ENCODE measurements around the gene CCDC146.

DNA sequence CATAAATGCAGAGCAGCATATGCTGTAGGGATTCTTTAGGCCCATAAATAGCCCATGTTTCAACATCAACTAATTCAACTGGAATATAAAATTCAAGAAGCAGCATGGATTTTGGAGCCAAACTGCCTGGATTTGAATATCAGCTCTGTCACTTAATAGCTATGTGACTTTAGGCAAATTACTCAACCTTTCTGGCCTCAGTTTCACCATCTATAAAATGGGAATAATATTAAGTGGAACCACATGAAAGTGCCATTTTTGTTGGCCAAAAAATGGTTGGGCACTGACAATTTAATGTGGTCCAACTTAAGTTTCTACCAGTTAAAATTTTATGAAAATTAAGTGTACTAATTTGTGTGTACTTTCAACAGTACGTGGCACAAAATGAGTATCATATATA, 195.6 kb downstream of the CCDC146 start:
- TF ChIP-seq, protein P1, sequence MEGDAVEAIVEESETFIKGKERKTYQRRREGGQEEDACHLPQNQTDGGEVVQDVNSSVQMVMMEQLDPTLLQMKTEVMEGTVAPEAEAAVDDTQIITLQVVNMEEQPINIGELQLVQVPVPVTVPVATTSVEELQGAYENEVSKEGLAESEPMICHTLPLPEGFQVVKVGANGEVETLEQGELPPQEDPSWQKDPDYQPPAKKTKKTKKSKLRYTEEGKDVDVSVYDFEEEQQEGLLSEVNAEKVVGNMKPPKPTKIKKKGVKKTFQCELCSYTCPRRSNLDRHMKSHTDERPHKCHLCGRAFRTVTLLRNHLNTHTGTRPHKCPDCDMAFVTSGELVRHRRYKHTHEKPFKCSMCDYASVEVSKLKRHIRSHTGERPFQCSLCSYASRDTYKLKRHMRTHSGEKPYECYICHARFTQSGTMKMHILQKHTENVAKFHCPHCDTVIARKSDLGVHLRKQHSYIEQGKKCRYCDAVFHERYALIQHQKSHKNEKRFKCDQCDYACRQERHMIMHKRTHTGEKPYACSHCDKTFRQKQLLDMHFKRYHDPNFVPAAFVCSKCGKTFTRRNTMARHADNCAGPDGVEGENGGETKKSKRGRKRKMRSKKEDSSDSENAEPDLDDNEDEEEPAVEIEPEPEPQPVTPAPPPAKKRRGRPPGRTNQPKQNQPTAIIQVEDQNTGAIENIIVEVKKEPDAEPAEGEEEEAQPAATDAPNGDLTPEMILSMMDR (IDR thresholded peaks at IDR 0.05), result no peak
- no peak for TF ChIP-seq POLR2A (IDR thresholded peaks at IDR 0.05)
- no peak for TF ChIP-seq EP300 (IDR thresholded peaks at IDR 0.05; ENCODE audit: low read depth)
